ENCODE results near the gene LRRIQ1.

Gene LRRIQ1

DNA sequence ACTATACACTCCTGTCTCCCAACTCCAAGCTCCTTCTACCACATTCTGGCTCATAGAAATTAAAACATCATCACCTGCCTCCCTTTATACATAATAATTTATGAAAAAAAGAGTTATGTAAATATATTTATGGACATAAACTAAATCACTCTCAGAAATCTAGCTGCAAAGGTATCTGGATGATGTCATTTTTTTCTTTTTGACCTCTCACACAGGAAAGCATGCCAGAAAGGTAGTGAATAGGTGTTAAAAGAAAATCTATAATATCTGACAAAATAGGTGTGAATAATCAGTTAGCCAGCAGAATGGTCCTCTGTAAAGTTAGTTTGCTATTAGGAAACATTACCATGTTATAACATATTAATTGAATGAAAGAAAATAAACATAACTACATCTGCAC is 7.7 kb downstream of the LRRIQ1 start:
- Histone ChIP-seq H3K4me1 (ENCODE audit: control insufficient read depth in 2 of 2, insufficient read depth in 2 of 2, low read length in 2 of 2) (no peaks in the 10 kb centered on the region), H3K27ac (ENCODE audit: low read depth in 2 of 2, low read length in 2 of 2) (no peak overlapping the region), H3K9me3 (ENCODE audit: control insufficient read depth in 2 of 2, low read length in 2 of 2) (no peaks in the 10 kb centered on the region), H3K4me3 (ENCODE audit: low read length in 2 of 2) (no peak overlapping the region), H3K27me3 (ENCODE audit: control insufficient read depth in 2 of 2, insufficient read depth in 2 of 2, low read length in 2 of 2) (no peaks in the 10 kb centered on the region), H3K36me3 (ENCODE audit: control insufficient read depth in 2 of 2, insufficient read depth in 2 of 2, low read length in 2 of 2) (no peaks in the 10 kb centered on the region), H3K9ac (ENCODE audit: low read depth in 1 of 2, low read length in 2 of 2) (no peak overlapping the region)

GRCh38 chr12:85057370-85057963 is 21.3 kb downstream of the LRRIQ1 start:
- H3K9ac ChIP-seq (ENCODE audit: low read depth in 1 of 2, low read length in 2 of 2) = no peak overlapping the region
- no peaks in the 10 kb centered on the region for H3K9me3 ChIP-seq (ENCODE audit: control insufficient read depth in 2 of 2, low read length in 2 of 2)
- no peak overlapping the region for H3K4me3 ChIP-seq (ENCODE audit: low read length in 2 of 2)
- no peaks in the 10 kb centered on the region for H3K4me1 ChIP-seq (ENCODE audit: control insufficient read depth in 2 of 2, insufficient read depth in 2 of 2, low read length in 2 of 2)
- no peaks in the 10 kb centered on the region for H3K27me3 ChIP-seq (ENCODE audit: control insufficient read depth in 2 of 2, insufficient read depth in 2 of 2, low read length in 2 of 2)
- H3K27ac ChIP-seq (ENCODE audit: low read depth in 2 of 2, low read length in 2 of 2) = no peak overlapping the region
- H3K36me3 ChIP-seq (ENCODE audit: control insufficient read depth in 2 of 2, insufficient read depth in 2 of 2, low read length in 2 of 2) = no peaks in the 10 kb centered on the region

DNA sequence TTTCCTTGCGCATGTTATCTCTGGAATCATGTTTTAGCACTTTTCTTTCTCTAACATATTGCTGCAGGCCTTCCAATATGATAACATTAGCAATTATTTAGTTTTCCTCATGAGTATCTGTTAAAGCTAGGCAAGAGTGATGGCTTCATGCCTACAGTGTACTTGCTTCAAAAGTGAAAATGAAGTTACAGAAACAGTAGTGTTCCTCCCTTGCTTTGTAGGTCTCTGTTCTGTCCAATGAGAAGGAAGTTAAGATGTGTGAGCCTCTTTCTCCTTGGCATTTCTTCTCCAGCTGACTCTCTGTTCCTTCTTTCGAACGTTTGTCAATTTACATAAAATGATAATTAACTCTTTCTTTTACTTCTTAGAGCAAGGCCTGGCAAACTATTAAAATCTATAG is 22.2 kb downstream of the LRRIQ1 start:
- Histone ChIP-seq H3K4me1 (ENCODE audit: control insufficient read depth in 2 of 2, insufficient read depth in 2 of 2, low read length in 2 of 2) (no peaks in the 10 kb centered on the region), H3K4me3 (ENCODE audit: low read length in 2 of 2) (no peak overlapping the region), H3K36me3 (ENCODE audit: control insufficient read depth in 2 of 2, insufficient read depth in 2 of 2, low read length in 2 of 2) (no peaks in the 10 kb centered on the region), H3K9ac (ENCODE audit: low read depth in 1 of 2, low read length in 2 of 2) (no peak overlapping the region), H3K27me3 (ENCODE audit: control insufficient read depth in 2 of 2, insufficient read depth in 2 of 2, low read length in 2 of 2) (no peaks in the 10 kb centered on the region), H3K9me3 (ENCODE audit: control insufficient read depth in 2 of 2, low read length in 2 of 2) (no peaks in the 10 kb centered on the region), H3K27ac (ENCODE audit: low read depth in 2 of 2, low read length in 2 of 2) (no peak overlapping the region)

- Histone ChIP-seq H3K4me1 (ENCODE audit: control insufficient read depth in 2 of 2, insufficient read depth in 2 of 2, low read length in 2 of 2) (no peaks in the 10 kb centered on the region), H3K9me3 (ENCODE audit: control insufficient read depth in 2 of 2, low read length in 2 of 2) (no peaks in the 10 kb centered on the region), H3K9ac (ENCODE audit: low read depth in 1 of 2, low read length in 2 of 2) (no peak overlapping the region), H3K36me3 (ENCODE audit: control insufficient read depth in 2 of 2, insufficient read depth in 2 of 2, low read length in 2 of 2) (no peaks in the 10 kb centered on the region), H3K27me3 (ENCODE audit: control insufficient read depth in 2 of 2, insufficient read depth in 2 of 2, low read length in 2 of 2) (no peaks in the 10 kb centered on the region), H3K4me3 (ENCODE audit: low read length in 2 of 2) (no peak overlapping the region), H3K27ac (ENCODE audit: low read depth in 2 of 2, low read length in 2 of 2) (no peak overlapping the region)
Observed at GRCh38 chr12:85059594-85059993, 23.4 kb downstream of the LRRIQ1 start.

- H3K9me3 ChIP-seq (ENCODE audit: control insufficient read depth in 2 of 2, low read length in 2 of 2) = no peaks in the 10 kb centered on the region
- H3K27ac ChIP-seq (ENCODE audit: low read depth in 2 of 2, low read length in 2 of 2) = no peak overlapping the region
- no peaks in the 10 kb centered on the region for H3K36me3 ChIP-seq (ENCODE audit: control insufficient read depth in 2 of 2, insufficient read depth in 2 of 2, low read length in 2 of 2)
- no peaks in the 10 kb centered on the region for H3K4me1 ChIP-seq (ENCODE audit: control insufficient read depth in 2 of 2, insufficient read depth in 2 of 2, low read length in 2 of 2)
- no peak overlapping the region for H3K4me3 ChIP-seq (ENCODE audit: low read length in 2 of 2)
- no peaks in the 10 kb centered on the region for H3K27me3 ChIP-seq (ENCODE audit: control insufficient read depth in 2 of 2, insufficient read depth in 2 of 2, low read length in 2 of 2)
- H3K9ac ChIP-seq (ENCODE audit: low read depth in 1 of 2, low read length in 2 of 2) = no peak overlapping the region
Observed at GRCh38 chr12:85060916-85061315, 24.8 kb downstream of the LRRIQ1 start.

DNA sequence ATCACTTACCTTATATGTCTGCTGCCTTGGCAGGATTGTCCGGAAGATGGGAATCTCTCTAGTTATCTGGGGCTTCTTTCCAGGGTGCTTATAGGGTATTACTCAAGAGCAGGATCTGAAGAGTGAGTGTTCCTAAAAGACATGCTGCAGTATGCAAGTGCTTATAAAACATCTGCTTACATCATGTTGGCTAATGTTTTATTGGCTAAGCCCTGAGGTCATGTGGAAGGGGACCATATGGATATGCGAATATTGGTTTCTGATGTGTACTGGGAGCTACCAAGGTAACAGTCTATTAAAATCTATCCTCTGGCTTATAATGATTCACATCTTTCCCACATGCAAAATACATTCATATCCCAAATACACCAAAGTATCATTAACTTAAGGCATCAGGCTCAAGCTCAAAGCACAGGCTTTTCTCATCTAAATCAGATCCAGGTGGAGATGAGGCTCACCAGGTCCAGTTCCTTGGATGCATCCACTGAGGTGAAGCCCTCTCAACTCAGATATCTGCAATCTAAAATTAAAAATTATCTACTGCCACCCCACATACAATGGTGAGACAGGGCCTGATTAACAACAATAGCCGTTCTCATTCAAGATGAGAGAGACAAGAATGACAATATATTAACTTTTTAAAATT is 29.8 kb downstream of the LRRIQ1 start:
- no peak overlapping the region for H3K4me3 ChIP-seq (ENCODE audit: low read length in 2 of 2)
- H3K9ac ChIP-seq (ENCODE audit: low read depth in 1 of 2, low read length in 2 of 2) = no peak overlapping the region
- H3K36me3 ChIP-seq (ENCODE audit: control insufficient read depth in 2 of 2, insufficient read depth in 2 of 2, low read length in 2 of 2) = no peaks in the 10 kb centered on the region
- no peaks in the 10 kb centered on the region for H3K4me1 ChIP-seq (ENCODE audit: control insufficient read depth in 2 of 2, insufficient read depth in 2 of 2, low read length in 2 of 2)
- no peaks in the 10 kb centered on the region for H3K9me3 ChIP-seq (ENCODE audit: control insufficient read depth in 2 of 2, low read length in 2 of 2)
- H3K27me3 ChIP-seq (ENCODE audit: control insufficient read depth in 2 of 2, insufficient read depth in 2 of 2, low read length in 2 of 2) = no peaks in the 10 kb centered on the region
- no peak overlapping the region for H3K27ac ChIP-seq (ENCODE audit: low read depth in 2 of 2, low read length in 2 of 2)

DNA sequence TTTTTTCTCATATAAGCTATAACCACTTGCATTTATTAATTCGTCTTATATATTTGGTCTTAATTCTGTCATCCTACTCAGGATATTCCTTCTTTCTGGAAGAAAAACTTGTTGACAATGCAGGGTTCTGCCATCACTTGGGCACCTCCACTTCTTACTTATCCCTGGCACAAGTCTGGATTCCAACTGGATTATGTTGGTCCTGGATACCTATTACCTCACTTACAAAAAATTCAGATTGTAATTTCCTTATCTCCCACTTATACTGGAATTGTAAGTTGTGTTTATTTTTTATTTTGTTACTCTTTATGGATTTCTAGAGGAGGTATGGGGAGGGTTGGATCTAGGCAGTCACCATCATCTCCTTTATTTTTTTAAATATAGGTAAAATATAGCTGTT is 36.7 kb downstream of the LRRIQ1 start:
- no peaks in the 10 kb centered on the region for H3K9me3 ChIP-seq (ENCODE audit: control insufficient read depth in 2 of 2, low read length in 2 of 2)
- no peaks in the 10 kb centered on the region for H3K36me3 ChIP-seq (ENCODE audit: control insufficient read depth in 2 of 2, insufficient read depth in 2 of 2, low read length in 2 of 2)
- H3K4me3 ChIP-seq (ENCODE audit: low read length in 2 of 2) = no peak overlapping the region
- H3K27me3 ChIP-seq (ENCODE audit: control insufficient read depth in 2 of 2, insufficient read depth in 2 of 2, low read length in 2 of 2) = no peaks in the 10 kb centered on the region
- no peak overlapping the region for H3K27ac ChIP-seq (ENCODE audit: low read depth in 2 of 2, low read length in 2 of 2)
- no peaks in the 10 kb centered on the region for H3K4me1 ChIP-seq (ENCODE audit: control insufficient read depth in 2 of 2, insufficient read depth in 2 of 2, low read length in 2 of 2)
- H3K9ac ChIP-seq (ENCODE audit: low read depth in 1 of 2, low read length in 2 of 2) = no peak overlapping the region

DNA sequence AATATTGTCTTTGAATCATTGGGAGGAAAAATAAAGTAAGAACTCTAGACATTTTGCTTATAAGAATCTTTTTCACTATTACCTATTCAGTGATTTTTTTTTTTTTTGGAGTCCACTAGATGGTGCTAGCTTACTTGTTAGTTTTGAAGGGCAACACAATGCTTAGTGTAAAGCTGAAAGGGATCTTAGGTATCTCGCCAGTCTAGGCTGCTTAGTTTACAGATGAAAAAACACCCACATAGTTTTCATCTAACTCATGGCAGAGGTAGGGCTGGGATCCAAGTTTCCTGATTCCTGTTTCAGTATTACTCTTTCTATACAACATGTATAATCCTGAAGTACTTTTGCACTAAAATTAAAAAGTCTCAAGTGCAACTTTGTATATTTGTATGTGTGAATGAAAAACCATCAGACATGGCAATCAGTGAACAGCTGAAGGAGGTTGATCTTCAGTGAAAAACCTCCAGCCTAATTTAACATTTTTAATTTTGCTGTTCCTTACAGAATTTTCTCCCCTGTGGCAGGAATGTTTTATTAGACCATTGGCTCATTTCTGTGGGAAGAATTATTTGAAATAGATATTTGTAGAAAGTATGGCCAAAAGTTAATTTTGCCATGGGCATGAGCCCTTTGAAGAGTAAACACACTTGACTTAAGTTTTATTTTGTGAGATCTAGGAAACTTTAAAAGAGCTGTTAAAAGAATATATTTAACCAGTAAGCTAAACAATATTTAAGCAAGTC is 40.7 kb downstream of the LRRIQ1 start:
- Histone ChIP-seq H3K27me3 (ENCODE audit: control insufficient read depth in 2 of 2, insufficient read depth in 2 of 2, low read length in 2 of 2) (no peaks in the 10 kb centered on the region), H3K9me3 (ENCODE audit: control insufficient read depth in 2 of 2, low read length in 2 of 2) (no peaks in the 10 kb centered on the region), H3K36me3 (ENCODE audit: control insufficient read depth in 2 of 2, insufficient read depth in 2 of 2, low read length in 2 of 2) (no peaks in the 10 kb centered on the region), H3K4me3 (ENCODE audit: low read length in 2 of 2) (no peak overlapping the region), H3K9ac (ENCODE audit: low read depth in 1 of 2, low read length in 2 of 2) (no peak overlapping the region), H3K27ac (ENCODE audit: low read depth in 2 of 2, low read length in 2 of 2) (no peak overlapping the region), H3K4me1 (ENCODE audit: control insufficient read depth in 2 of 2, insufficient read depth in 2 of 2, low read length in 2 of 2) (no peaks in the 10 kb centered on the region)

- H3K36me3 ChIP-seq (ENCODE audit: control insufficient read depth in 2 of 2, insufficient read depth in 2 of 2, low read length in 2 of 2) = no peaks in the 10 kb centered on the region
- no peak overlapping the region for H3K4me3 ChIP-seq (ENCODE audit: low read length in 2 of 2)
- H3K4me1 ChIP-seq (ENCODE audit: control insufficient read depth in 2 of 2, insufficient read depth in 2 of 2, low read length in 2 of 2) = no peaks in the 10 kb centered on the region
- no peak overlapping the region for H3K9ac ChIP-seq (ENCODE audit: low read depth in 1 of 2, low read length in 2 of 2)
- no peaks in the 10 kb centered on the region for H3K27me3 ChIP-seq (ENCODE audit: control insufficient read depth in 2 of 2, insufficient read depth in 2 of 2, low read length in 2 of 2)
- H3K9me3 ChIP-seq (ENCODE audit: control insufficient read depth in 2 of 2, low read length in 2 of 2) = no peaks in the 10 kb centered on the region
- H3K27ac ChIP-seq (ENCODE audit: low read depth in 2 of 2, low read length in 2 of 2) = no peak overlapping the region
Observed at GRCh38 chr12:85085066-85085465, 48.9 kb downstream of the LRRIQ1 start.

- H3K9me3 ChIP-seq (ENCODE audit: control insufficient read depth in 2 of 2, low read length in 2 of 2) = no peaks in the 10 kb centered on the region
- H3K27me3 ChIP-seq (ENCODE audit: control insufficient read depth in 2 of 2, insufficient read depth in 2 of 2, low read length in 2 of 2) = no peaks in the 10 kb centered on the region
- no peaks in the 10 kb centered on the region for H3K36me3 ChIP-seq (ENCODE audit: control insufficient read depth in 2 of 2, insufficient read depth in 2 of 2, low read length in 2 of 2)
- no peaks in the 10 kb centered on the region for H3K4me1 ChIP-seq (ENCODE audit: control insufficient read depth in 2 of 2, insufficient read depth in 2 of 2, low read length in 2 of 2)
- H3K27ac ChIP-seq (ENCODE audit: low read depth in 2 of 2, low read length in 2 of 2) = no peak overlapping the region
- H3K9ac ChIP-seq (ENCODE audit: low read depth in 1 of 2, low read length in 2 of 2) = no peak overlapping the region
- H3K4me3 ChIP-seq (ENCODE audit: low read length in 2 of 2) = no peak overlapping the region
Observed at GRCh38 chr12:85089792-85090191, 53.6 kb downstream of the LRRIQ1 start.

All from mucosa of rectum (tissue), 2 donors.